Endothelial cell (in vitro differentiated cells): ENCODE data around the gene ASPHD1. TPM values are rescaled to one million over a fixed set of nuclear protein-coding genes. Genes with fewer than 3 reads are reported as not detected.

ENCODE experiments used
- DNase-seq: peaks from one replicate; pipeline ENCODE4 v3.0.0; 2021; ENCODE audit warnings: low spot score
- H3K27ac Mint-ChIP-seq: one replicate; pipeline ENCODE4 v1.8.0; 2021; ENCODE audit warnings: mixed read lengths, inconsistent platforms; ENCODE audit not compliant: unreplicated experiment
- H3K27me3 Mint-ChIP-seq: one replicate; pipeline ENCODE4 v1.8.0; 2021; ENCODE audit warnings: mild to moderate bottlenecking, moderate library complexity, mixed read lengths, inconsistent platforms; ENCODE audit not compliant: unreplicated experiment
- H3K36me3 Mint-ChIP-seq: one replicate; pipeline ENCODE4 v1.8.0; 2021; ENCODE audit warnings: mild to moderate bottlenecking, low read depth, mixed read lengths, inconsistent platforms; ENCODE audit not compliant: unreplicated experiment
- H3K4me1 Mint-ChIP-seq: one replicate; pipeline ENCODE4 v1.8.0; 2021; ENCODE audit warnings: mild to moderate bottlenecking, mixed read lengths, inconsistent platforms; ENCODE audit not compliant: unreplicated experiment
- H3K4me3 Mint-ChIP-seq: one replicate; pipeline ENCODE4 v1.8.0; 2021; ENCODE audit warnings: mild to moderate bottlenecking, mixed read lengths, inconsistent platforms; ENCODE audit not compliant: unreplicated experiment
- H3K9me3 Mint-ChIP-seq: one replicate; pipeline ENCODE4 v1.8.0; 2021; ENCODE audit warnings: mixed read lengths, inconsistent platforms; ENCODE audit not compliant: unreplicated experiment
- CTCF ChIP-seq: fragments of 200-600 bp; sonication (generic); IDR thresholded peaks from one replicate; pipeline ENCODE4 v1.5.0; 2021; ENCODE audit warnings: antibody characterized with exemption; ENCODE audit not compliant: unreplicated experiment
- total RNA-seq: library from RNA; stranded (reverse); fragmentation: NEBNext Ultra II Directional; extraction: Animal tissue kit (Norgen Biotek cat#: 25700); gene quantifications from one replicate; pipeline ENCODE4 v1.2.1, GENCODE V29; 2021; ENCODE audit not compliant: unreplicated experiment

ASPHD1 gene
- total RNA-seq, 1 donor from 2014 or later = 3.0 TPM

GRCh38 chr16:29951625-29952365, 51.5 kb downstream of the ASPHD1 start:
- no peak overlapping the region for H3K27ac Mint-ChIP-seq
- no peaks in the 10 kb centered on the region for H3K4me1 Mint-ChIP-seq
- no peaks in the 10 kb centered on the region for H3K9me3 Mint-ChIP-seq
- H3K4me3 Mint-ChIP-seq = no peak overlapping the region
- no peaks in the 10 kb centered on the region for H3K36me3 Mint-ChIP-seq
- no peak for TF ChIP-seq CTCF
- no peaks in the 10 kb centered on the region for H3K27me3 Mint-ChIP-seq
- DNase-seq = no peak

Other genes starting within 250 kb of the ASPHD1 start
- gene SPN, start 237.2 kb upstream of the ASPHD1 start, total RNA-seq = 1.5 TPM
- 30.4 TPM for gene QPRT, start 221.3 kb upstream of the ASPHD1 start, total RNA-seq
- gene C16orf54, start 154.5 kb upstream of the ASPHD1 start, total RNA-seq = not detected
- gene ZG16, start 122.2 kb upstream of the ASPHD1 start, total RNA-seq = not detected
- gene KIF22, start 109.7 kb upstream of the ASPHD1 start, total RNA-seq = 40.7 TPM
- 407 TPM for gene MAZ, start 94.0 kb upstream of the ASPHD1 start, total RNA-seq
- 15.0 TPM for gene PRRT2, start 88.3 kb upstream of the ASPHD1 start, total RNA-seq
- 38.6 TPM for gene PAGR1, start 84.3 kb upstream of the ASPHD1 start, total RNA-seq
- 2.0 TPM for gene MVP, start 80.0 kb upstream of the ASPHD1 start, total RNA-seq
- 85.0 TPM for gene CDIPT, start 37.3 kb upstream of the ASPHD1 start, total RNA-seq
- 34.2 TPM for gene SEZ6L2, start 938 bp upstream of the ASPHD1 start, total RNA-seq
- 25.8 TPM for gene KCTD13, start 25.7 kb downstream of the ASPHD1 start, total RNA-seq
- 217 TPM for gene TMEM219, start 61.6 kb downstream of the ASPHD1 start, total RNA-seq
- 178 TPM for gene TAOK2, start 73.4 kb downstream of the ASPHD1 start, total RNA-seq
- 5.2 TPM for gene HIRIP3, start 95.1 kb downstream of the ASPHD1 start, total RNA-seq
- gene INO80E, start 95.8 kb downstream of the ASPHD1 start, total RNA-seq = 94.4 TPM
- gene DOC2A, start 110.5 kb downstream of the ASPHD1 start, total RNA-seq = 7.4 TPM
- gene C16orf92, start 122.7 kb downstream of the ASPHD1 start, total RNA-seq = not detected
- gene TLCD3B, start 130.8 kb downstream of the ASPHD1 start, total RNA-seq = 1.4 TPM
- gene ALDOA, start 165.3 kb downstream of the ASPHD1 start, total RNA-seq = 551 TPM
- 191 TPM for gene PPP4C, start 175.5 kb downstream of the ASPHD1 start, total RNA-seq
- 2.6 TPM for gene TBX6, start 191.4 kb downstream of the ASPHD1 start, total RNA-seq
- 45.9 TPM for gene YPEL3, start 195.7 kb downstream of the ASPHD1 start, total RNA-seq
- 9.3 TPM for gene GDPD3, start 213.0 kb downstream of the ASPHD1 start, total RNA-seq
- 125 TPM for gene MAPK3, start 222.7 kb downstream of the ASPHD1 start, total RNA-seq